Gastrocnemius medialis (tissue), 4 donors: ENCODE data around the gene AP2B1. TPM values are rescaled to one million over a fixed set of nuclear protein-coding genes. Genes with fewer than 3 reads are reported as not detected.

ENCODE experiments used
- ATAC-seq, 2 donors: fragments of 150-250 bp; one replicate each; pipeline ENCODE4 v1.9.1; 2016
- DNase-seq, 2 donors: peaks; one replicate each; pipeline ENCODE4 v3.0.0-alpha.2; 2019
- H3K27ac ChIP-seq, 4 donors: fragments of 200-600 bp; sonication (generic); 1 replicate in 1 of 4; 2 replicates in 3 of 4; pipeline ENCODE4 v1.5.1; 2016 to 2018; ENCODE audit warnings: mild to moderate bottlenecking in 2 of 4, moderate library complexity in 1 of 4
- H3K27me3 ChIP-seq, 3 donors: fragments of 200-600 bp; sonication (generic) in 2 of 3; 1 replicate in 1 of 3; 2 replicates in 2 of 3; pipeline versions ENCODE4 v1.5.1 to v1.6.0; 2016 to 2019; ENCODE audit warnings: mild to moderate bottlenecking in 1 of 3, moderate library complexity in 1 of 3
- H3K36me3 ChIP-seq, 2 donors: fragments of 200-600 bp; sonication (generic) in 1 of 2; one replicate each; pipeline ENCODE4 v1.5.1; 2017 to 2018
- H3K4me1 ChIP-seq, 2 donors: fragments of 200-600 bp; sonication (generic) in 1 of 2; one replicate each; pipeline ENCODE4 v1.5.1; 2016 to 2017; ENCODE audit warnings: mild to moderate bottlenecking in 2 of 2
- H3K4me3 ChIP-seq, 4 donors: fragments of 200-600 bp; sonication (generic) in 3 of 4; 1 replicate in 1 of 4; 2 replicates in 3 of 4; pipeline ENCODE4 v1.5.1; 2016 to 2019; ENCODE audit warnings: mild to moderate bottlenecking in 2 of 4
- H3K9me3 ChIP-seq, 3 donors: fragments of 200-600 bp; sonication (generic) in 2 of 3; 1 replicate in 1 of 3; 2 replicates in 2 of 3; pipeline ENCODE4 v1.5.1; 2016 to 2019
- CTCF ChIP-seq, 5 experiments: fragments of 450-650 bp in 3 of 5; fragments of 200-600 bp in 2 of 5; sonication (generic) in 2 of 5; IDR thresholded peaks in 4 of 5; conservative IDR thresholded peaks in 1 of 5; 1 replicate in 4 of 5; 2 replicates in 1 of 5; pipeline ENCODE4 v1.5.1; 2016 to 2019; ENCODE audit warnings: antibody characterized with exemption in 5 of 5, mild to moderate bottlenecking in 3 of 5, moderate library complexity in 3 of 5
- POLR2A ChIP-seq, 2 donors: fragments of 450-650 bp; IDR thresholded peaks; one replicate each; pipeline ENCODE4 v1.6.1; 2017; ENCODE audit warnings: antibody characterized with exemption in 2 of 2, mild to moderate bottlenecking in 2 of 2, moderate library complexity in 2 of 2
- in situ Hi-C, 4 donors: fragments of 200-750 bp; cut with MboI; loops; one replicate each; pipeline versions ENCODE4 v1.15.0 to v1.8.0; 2017; ENCODE audit warnings: low sequenced_read_pairs in 4 of 4
- intact Hi-C: fragments of 100-400 bp; cut with DNase I; formaldehyde crosslinking; loops from one replicate; pipeline ENCODE4 v1.15.1; 2023; ENCODE audit warnings: low total_unique reads
- total RNA-seq, 4 donors: library from RNA; depleted of rRNA; stranded (reverse); fragments of >200 nt; gene quantifications; one replicate each; pipeline versions ENCODE4 v1.1.0 to v1.2.3, GENCODE V29; 2016

Gene AP2B1
- total RNA-seq, 4 donors from 2014 or later, result 31.3 to 48.7 (median 38.1) TPM

GRCh38 chr17:35621768-35622167 lies 34.6 kb downstream of the AP2B1 start:
- peaks cover 0 to 29% of the 10 kb centered on the region in 2 donors for H3K36me3 ChIP-seq
- TF ChIP-seq CTCF (IDR thresholded peaks at IDR 0.05 in 4 of 5, conservative IDR thresholded peaks at IDR 0.05 in 1 of 5) (no peak), POLR2A (IDR thresholded peaks at IDR 0.05) (no peak)
- no peaks in the 10 kb centered on the region for H3K9me3 ChIP-seq
- no peak overlapping the region for H3K4me3 ChIP-seq
- intact Hi-C loops, result no loop called here
- peak overlapping the region; percentile 25 to 83 (median 64) for H3K27ac ChIP-seq
- DNase-seq (no peak), ATAC-seq (peak; percentile 34 to 55)
- peaks cover 42 to 43% of the 10 kb centered on the region in 2 donors for H3K4me1 ChIP-seq
- no peaks in the 10 kb centered on the region for H3K27me3 ChIP-seq
- in situ Hi-C loops, result no loop called here

- ATAC-seq, result no peak
- intact Hi-C loops, result no loop called here
- no peak overlapping the region for H3K4me3 ChIP-seq
- TF ChIP-seq CTCF (IDR thresholded peaks at IDR 0.05 in 4 of 5, conservative IDR thresholded peaks at IDR 0.05 in 1 of 5) (no peak), POLR2A (IDR thresholded peaks at IDR 0.05) (no peak)
- in situ Hi-C loops, result no loop called here
- no peaks in the 10 kb centered on the region for H3K9me3 ChIP-seq
- peaks cover 2 to 4% of the 10 kb centered on the region in 2 donors for H3K4me1 ChIP-seq
- H3K27me3 ChIP-seq, result no peaks in the 10 kb centered on the region
- no peak overlapping the region for H3K27ac ChIP-seq
- H3K36me3 ChIP-seq, result peaks cover 0 to 66% of the 10 kb centered on the region in 2 donors
- no peak for DNase-seq
Measured at GRCh38 chr17:35627417-35627816, 40.3 kb downstream of the AP2B1 start.

GRCh38 chr17:35630530-35631148 lies 43.5 kb downstream of the AP2B1 start:
- in situ Hi-C loops, result no loop called here
- DNase-seq (no peak), ATAC-seq (no peak)
- Histone ChIP-seq H3K4me3 (no peak overlapping the region), H3K36me3 (peaks cover 0 to 61% of the 10 kb centered on the region in 2 donors), H3K27ac (no peak overlapping the region), H3K27me3 (no peaks in the 10 kb centered on the region), H3K9me3 (no peaks in the 10 kb centered on the region), H3K4me1 (no peaks in the 10 kb centered on the region)
- intact Hi-C loops, result no loop called here
- TF ChIP-seq POLR2A (IDR thresholded peaks at IDR 0.05) (no peak), CTCF (IDR thresholded peaks at IDR 0.05 in 4 of 5, conservative IDR thresholded peaks at IDR 0.05 in 1 of 5) (no peak)

- in situ Hi-C loops (no loop called here), intact Hi-C loops (no loop called here)
- H3K9me3 ChIP-seq, result no peaks in the 10 kb centered on the region
- ATAC-seq (no peak), DNase-seq (no peak)
- H3K27me3 ChIP-seq, result no peaks in the 10 kb centered on the region
- H3K36me3 ChIP-seq, result peaks cover 3 to 77% of the 10 kb centered on the region in 2 donors
- no peak overlapping the region for H3K27ac ChIP-seq
- H3K4me1 ChIP-seq, result no peaks in the 10 kb centered on the region
- TF ChIP-seq CTCF (IDR thresholded peaks at IDR 0.05 in 4 of 5, conservative IDR thresholded peaks at IDR 0.05 in 1 of 5) (no peak), POLR2A (IDR thresholded peaks at IDR 0.05) (no peak)
- no peak overlapping the region for H3K4me3 ChIP-seq
Measured at GRCh38 chr17:35641032-35641431, 53.9 kb downstream of the AP2B1 start.

GRCh38 chr17:35645923-35646322 lies 58.8 kb downstream of the AP2B1 start:
- H3K36me3 ChIP-seq, result peaks cover 3 to 44% of the 10 kb centered on the region in 2 donors
- H3K9me3 ChIP-seq, result no peaks in the 10 kb centered on the region
- no peak for TF ChIP-seq CTCF (IDR thresholded peaks at IDR 0.05 in 4 of 5, conservative IDR thresholded peaks at IDR 0.05 in 1 of 5)
- no peak for TF ChIP-seq POLR2A (IDR thresholded peaks at IDR 0.05)
- no peak for ATAC-seq
- in situ Hi-C loops, result no loop called here
- DNase-seq, result no peak
- no peak overlapping the region for H3K4me3 ChIP-seq
- no peaks in the 10 kb centered on the region for H3K27me3 ChIP-seq
- intact Hi-C loops, result no loop called here
- H3K27ac ChIP-seq, result no peak overlapping the region
- no peaks in the 10 kb centered on the region for H3K4me1 ChIP-seq
